ENCODE data around the gene RAD21L1. TPM values are rescaled to one million over a fixed set of nuclear protein-coding genes. Genes with fewer than 3 reads are reported as not detected.

RAD21L1 gene
- total and polyA plus RNA-seq, 2 of the 8 experiments (the other 6 are each of a cell fraction or from before 2014, with no cell fraction given) = 0.06 to 0.26 TPM

- ChIA-PET CTCF (ENCODE audit: partially characterized antibody) (interaction anchor here (11.9 kb wide), 1 partner anchor 25 kb away, joined by 101 read pairs; no protein-coding TSS in a partner anchor), POLR2A (ENCODE audit: partially characterized antibody) (no interaction called here)
- no peak within 1 kb of the TSS for H3K27ac ChIP-seq (ENCODE audit: low read depth, low read length)
- H3K14ac ChIP-seq (ENCODE audit: insufficient read length) = no peak within 1 kb of the TSS
- no peak within 1 kb of the TSS for H4K91ac ChIP-seq (replicated peaks; ENCODE audit: insufficient read length, low read length)
- H2BK120ac ChIP-seq (replicated peaks; ENCODE audit: low read depth, low read length) = no peak within 1 kb of the TSS
- H2AK5ac ChIP-seq (ENCODE audit: low read depth, low read length) = no peak within 1 kb of the TSS
- no peak within 1 kb of the TSS for H2BK5ac ChIP-seq (ENCODE audit: low read depth, low read length)
- H3K9ac ChIP-seq (replicated peaks in 1 of 4; ENCODE audit: extremely low read depth in 1 of 4, low read depth in 3 of 4, low read length in 3 of 4) = no peak within 1 kb of the TSS
- DNase-seq (ENCODE audit: low read depth in 1 of 2, low spot score in 2 of 2) (no peak), FAIRE-seq (no peak)
- H3K9me3 ChIP-seq (ENCODE audit: insufficient read depth in 2 of 2, low read depth in 1 of 2, low read length in 1 of 2) = no peaks in the 10 kb centered on the region
- no peak within 1 kb of the TSS for H3K4me3 ChIP-seq (ENCODE audit: extremely low read depth in 1 of 4, insufficient read depth in 2 of 4, low read depth in 3 of 4, low read length in 4 of 4)
- no peak within 1 kb of the TSS for H3K56ac ChIP-seq (replicated peaks; ENCODE audit: insufficient read length, low read depth, low read length)
- no peak within 1 kb of the TSS for H3K4me2 ChIP-seq (ENCODE audit: insufficient read depth in 1 of 2, low read depth in 2 of 2, low read length in 2 of 2)
- no peaks in the 10 kb centered on the region for H3K79me2 ChIP-seq (ENCODE audit: control insufficient read depth in 1 of 2, insufficient read depth in 2 of 2, low read length in 2 of 2)
- H3K27me3 ChIP-seq (replicated peaks in 1 of 4; ENCODE audit: control insufficient read depth in 3 of 4, extremely low read depth in 1 of 4, insufficient read depth in 3 of 4, low read length in 3 of 4) = no peaks in the 10 kb centered on the region; a peak in 2 of 7 replicates
- no peak within 1 kb of the TSS for H3K23ac ChIP-seq (ENCODE audit: insufficient read length)
- H4K8ac ChIP-seq (ENCODE audit: extremely low read depth, insufficient read depth, low read length) = no peak within 1 kb of the TSS
- WGBS, 2 experiments (ENCODE audit: extremely low coverage in 1 of 2, insufficient coverage in 1 of 2, insufficient read length in 1 of 2, insufficient replicate concordance in 2 of 2, low coverage in 1 of 2, low lambda C conversion rate in 2 of 2, missing lambda C conversion rate in 1 of 2) = 86% methylated on average over 5 of the region's 5 CpGs; no CpG with 5 or more reads in 1 of the 2 experiments
- H4K5ac ChIP-seq (ENCODE audit: insufficient read length, low read depth, low read length) = no peak within 1 kb of the TSS
- no peaks in the 10 kb centered on the region for H3K23me2 ChIP-seq (ENCODE audit: low read depth, low read length)
- no peaks in the 10 kb centered on the region for H3K4me1 ChIP-seq (replicated peaks in 1 of 4; ENCODE audit: control insufficient read depth in 3 of 4, insufficient read depth in 4 of 4, low read length in 3 of 4)
- H2BK20ac ChIP-seq (ENCODE audit: low read length) = no peak within 1 kb of the TSS; the same call in 1 of the 2 replicates
- no peaks in the 10 kb centered on the region for H3K79me1 ChIP-seq (ENCODE audit: low read depth, low read length)
- H2BK15ac ChIP-seq (ENCODE audit: low read length) = no peak within 1 kb of the TSS
- H4K20me1 ChIP-seq (replicated peaks in 1 of 2; ENCODE audit: control insufficient read depth in 1 of 2, insufficient read depth in 2 of 2, low read length in 2 of 2) = no peaks in the 10 kb centered on the region
- no peak within 1 kb of the TSS for H3K18ac ChIP-seq (ENCODE audit: extremely low read depth, low read length)
- H3K36me3 ChIP-seq (ENCODE audit: control insufficient read depth in 2 of 4, insufficient read depth in 4 of 4, low read length in 3 of 4) = no peaks in the 10 kb centered on the region
- H3K4ac ChIP-seq (replicated peaks; ENCODE audit: insufficient read length, low read depth, low read length) = no peak within 1 kb of the TSS
- no peak within 1 kb of the TSS for H2BK12ac ChIP-seq (ENCODE audit: low read depth, low read length)
- no peak within 1 kb of the TSS for H2AFZ ChIP-seq (ENCODE audit: low read length)
- no peak for TF ChIP-seq SP4 (IDR thresholded peaks at IDR 0.05; ENCODE audit: low read length)
- TF ChIP-seq GABPA (IDR thresholded peaks at IDR 0.05; ENCODE audit: borderline replicate concordance, insufficient read depth, low read length) = no peak
- no peak for TF ChIP-seq CTCF (IDR thresholded peaks at IDR 0.05; ENCODE audit: control extremely low read depth in 1 of 3, insufficient read depth in 1 of 3, low read depth in 1 of 3, low read length in 3 of 3)
- no peak for TF ChIP-seq KDM1A (IDR thresholded peaks at IDR 0.05; ENCODE audit: borderline replicate concordance, low read length)
- TF ChIP-seq, protein P1, sequence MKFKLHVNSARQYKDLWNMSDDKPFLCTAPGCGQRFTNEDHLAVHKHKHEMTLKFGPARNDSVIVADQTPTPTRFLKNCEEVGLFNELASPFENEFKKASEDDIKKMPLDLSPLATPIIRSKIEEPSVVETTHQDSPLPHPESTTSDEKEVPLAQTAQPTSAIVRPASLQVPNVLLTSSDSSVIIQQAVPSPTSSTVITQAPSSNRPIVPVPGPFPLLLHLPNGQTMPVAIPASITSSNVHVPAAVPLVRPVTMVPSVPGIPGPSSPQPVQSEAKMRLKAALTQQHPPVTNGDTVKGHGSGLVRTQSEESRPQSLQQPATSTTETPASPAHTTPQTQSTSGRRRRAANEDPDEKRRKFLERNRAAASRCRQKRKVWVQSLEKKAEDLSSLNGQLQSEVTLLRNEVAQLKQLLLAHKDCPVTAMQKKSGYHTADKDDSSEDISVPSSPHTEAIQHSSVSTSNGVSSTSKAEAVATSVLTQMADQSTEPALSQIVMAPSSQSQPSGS (IDR thresholded peaks at IDR 0.05; ENCODE audit: low read length) = no peak
- TF ChIP-seq BACH1 (IDR thresholded peaks at IDR 0.05; ENCODE audit: low read length) = no peak
- no peak for TF ChIP-seq CTBP2 (IDR thresholded peaks at IDR 0.05; ENCODE audit: borderline replicate concordance, insufficient read depth, insufficient read length, low read length)
- TF ChIP-seq PHF8 (conservative IDR thresholded peaks at IDR 0.05; ENCODE audit: low read depth, low read length) = no peak
Measured at GRCh38 chr20:1202762-1203504, 22.9 kb upstream of the RAD21L1 start, which contains the start of gene C20orf202. Gene C20orf202 (plus strand): TSS chr20:1203454. CDS start chr20:1203586, 132 bp downstream.

Data from H1 (cell line).